Measurements from ENCODE around the gene KRT1.

KRT1 gene

DNA sequence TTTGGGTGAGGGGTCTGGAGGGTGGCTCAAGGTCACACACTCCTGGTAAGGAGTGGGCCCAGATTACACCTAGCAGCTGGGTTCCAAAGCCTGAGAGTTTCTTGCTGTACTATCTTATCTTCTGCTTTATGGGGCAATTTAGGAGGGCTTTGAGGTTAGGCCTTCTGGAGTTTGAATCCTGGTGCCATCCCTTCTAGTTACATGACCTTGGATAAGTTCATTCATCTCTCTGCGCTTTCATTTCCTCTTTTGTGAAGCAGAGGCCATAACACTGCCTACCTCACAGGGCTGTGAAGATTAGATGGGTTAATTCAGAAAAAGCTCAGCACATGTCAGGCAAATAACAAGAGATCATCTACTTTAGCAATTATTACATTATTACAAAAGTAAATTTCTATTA lies 30.5 kb upstream of the KRT1 start:
- no peak overlapping the region for H3K4me3 ChIP-seq (ENCODE audit: low read depth, low read length)
- TF ChIP-seq CTCF (IDR thresholded peaks at IDR 0.05; ENCODE audit: insufficient read depth, low read depth, low read length, missing control alignments), result no peak
- DNase-seq (ENCODE audit: low read depth), result no peak

DNA sequence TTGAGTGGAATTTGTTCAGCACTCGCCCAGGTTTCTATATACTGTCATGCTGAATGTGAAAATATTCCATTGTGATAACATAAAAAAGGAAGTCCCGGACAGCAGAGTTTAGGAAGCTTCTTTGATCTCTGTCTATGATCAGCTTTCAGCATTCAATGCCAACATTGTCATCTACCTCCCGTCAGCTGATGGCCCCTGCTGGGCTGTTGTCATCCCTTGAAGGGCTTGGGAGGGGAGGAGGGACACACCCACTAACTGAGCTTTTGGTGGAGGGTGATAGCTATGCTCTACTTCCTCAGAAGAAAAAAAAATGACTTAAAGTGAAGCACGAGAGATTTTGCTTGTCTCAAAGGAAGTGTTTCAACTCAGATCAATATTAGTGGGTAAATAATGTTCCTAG lies 27.8 kb upstream of the KRT1 start:
- no peak overlapping the region for H3K4me3 ChIP-seq (ENCODE audit: low read depth, low read length)
- DNase-seq (ENCODE audit: low read depth), result no peak
- TF ChIP-seq CTCF (IDR thresholded peaks at IDR 0.05; ENCODE audit: insufficient read depth, low read depth, low read length, missing control alignments), result no peak

GRCh38 chr12:52704464-52704863 lies 24.3 kb upstream of the KRT1 start:
- DNase-seq (ENCODE audit: low read depth), result no peak
- no peak overlapping the region for H3K4me3 ChIP-seq (ENCODE audit: low read depth, low read length)
- TF ChIP-seq CTCF (IDR thresholded peaks at IDR 0.05; ENCODE audit: insufficient read depth, low read depth, low read length, missing control alignments), result no peak

- TF ChIP-seq CTCF (IDR thresholded peaks at IDR 0.05; ENCODE audit: insufficient read depth, low read depth, low read length, missing control alignments), result no peak
- DNase-seq (ENCODE audit: low read depth), result no peak
Measured at GRCh38 chr12:52703878-52704277, 23.7 kb upstream of the KRT1 start.

DNA sequence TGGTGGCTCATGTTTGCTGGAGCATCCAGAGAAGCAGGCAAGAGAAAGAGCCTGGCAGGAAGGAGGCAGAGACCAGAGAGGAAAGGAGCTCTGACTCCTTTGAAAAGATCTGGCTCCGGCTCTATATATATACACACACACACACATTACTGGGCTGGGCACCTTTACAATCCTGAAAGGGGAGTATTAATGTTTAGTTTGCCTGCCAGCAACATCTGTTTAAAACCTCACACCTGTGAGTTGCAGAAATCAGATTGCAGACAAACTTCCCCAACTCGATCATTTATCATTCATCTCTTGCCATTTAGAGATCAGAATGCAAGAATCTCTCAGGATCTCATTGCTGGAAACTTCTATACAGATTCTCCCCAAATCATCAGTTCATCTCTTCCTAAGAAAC lies 23.2 kb upstream of the KRT1 start, which contains the start of gene KRT77:
KRT77 (minus strand) TSS at position 101 of the 400 bp plus-strand sequence; CDS start at position 11, 90 bp downstream.
- H3K4me3 ChIP-seq (ENCODE audit: low read depth, low read length), result no peak within 1 kb of the TSS
- no peak for DNase-seq (ENCODE audit: low read depth)
- TF ChIP-seq CTCF (IDR thresholded peaks at IDR 0.05; ENCODE audit: insufficient read depth, low read depth, low read length, missing control alignments), result no peak

More at GRCh38 chr12:52703878-52704277, 23.7 kb upstream of the KRT1 start:
- no peak overlapping the region for H3K4me3 ChIP-seq (ENCODE audit: low read depth, low read length)

DNA sequence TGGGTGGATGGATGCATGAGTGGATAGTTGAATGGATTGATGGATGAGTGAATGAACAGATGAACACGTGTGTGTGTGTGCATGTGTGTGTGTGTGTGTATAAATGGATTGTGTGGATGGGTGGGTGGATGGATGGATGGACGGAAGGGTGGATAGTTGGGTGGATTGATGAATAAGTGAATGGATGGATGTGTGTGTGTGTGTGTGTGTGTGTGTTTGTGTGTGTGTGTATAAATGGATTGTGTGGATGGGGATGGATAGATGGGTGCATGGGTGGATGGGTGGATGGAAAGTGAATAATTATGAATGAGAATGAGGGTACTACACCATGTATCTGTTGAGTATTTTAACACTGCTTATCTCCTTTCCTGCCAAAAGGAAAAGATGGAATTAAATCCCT lies 22.1 kb upstream of the KRT1 start:
- no peak for DNase-seq (ENCODE audit: low read depth)
- no peak overlapping the region for H3K4me3 ChIP-seq (ENCODE audit: low read depth, low read length)
- no peak for TF ChIP-seq CTCF (IDR thresholded peaks at IDR 0.05; ENCODE audit: insufficient read depth, low read depth, low read length, missing control alignments)

DNA sequence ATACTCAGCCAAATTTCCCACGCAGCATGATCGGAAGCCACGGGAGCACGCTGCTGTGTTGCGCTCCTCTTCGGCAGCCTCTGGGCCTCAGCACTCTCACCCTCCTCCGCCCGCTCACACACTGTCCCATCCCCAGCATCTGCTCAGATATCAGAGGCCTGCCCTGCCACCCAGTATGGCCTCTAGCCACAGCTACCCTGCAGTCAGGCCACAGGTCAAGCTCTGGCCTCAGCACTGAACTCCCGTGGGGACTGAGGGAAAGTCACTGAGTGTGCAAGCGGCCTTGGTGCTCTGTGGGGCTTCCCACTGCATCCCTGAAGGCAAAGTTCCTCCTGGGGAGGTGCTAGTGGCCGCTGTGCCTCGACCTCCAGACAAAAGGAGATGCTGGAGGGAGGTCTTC lies 21.1 kb upstream of the KRT1 start:
- no peak for DNase-seq (ENCODE audit: low read depth)
- no peak overlapping the region for H3K4me3 ChIP-seq (ENCODE audit: low read depth, low read length)
- TF ChIP-seq CTCF (IDR thresholded peaks at IDR 0.05; ENCODE audit: insufficient read depth, low read depth, low read length, missing control alignments), result no peak

Measured in GM12865 (cell line).